Mesodermal cell (in vitro differentiated cells): ENCODE data around the gene DOCK1.

ENCODE experiments used
- H3K27ac ChIP-seq: 2 replicates; pipeline ENCODE4 v1.7.0; 2013; ENCODE audit warnings: mild to moderate bottlenecking, low read depth, low read length, moderate library complexity; ENCODE audit not compliant: severe bottlenecking
- H3K36me3 ChIP-seq: 2 replicates; pipeline ENCODE4 v1.7.1; 2013; ENCODE audit warnings: mild to moderate bottlenecking, low read length, moderate library complexity; ENCODE audit not compliant: control insufficient read depth, insufficient read depth
- H3K4me1 ChIP-seq: one replicate; pipeline ENCODE4 v1.7.1; 2013; ENCODE audit warnings: mild to moderate bottlenecking, low read length; ENCODE audit not compliant: insufficient read depth, control insufficient read depth, poor library complexity, severe bottlenecking
- H3K4me3 ChIP-seq: 2 replicates; pipeline ENCODE4 v1.7.0; 2013; ENCODE audit warnings: low read length, control low read depth, mild to moderate bottlenecking; ENCODE audit not compliant: insufficient read depth, poor library complexity, severe bottlenecking; ENCODE audit errors: extremely low read depth
- H3K9me3 ChIP-seq: 2 replicates; pipeline ENCODE4 v1.7.1; 2013; ENCODE audit warnings: mild to moderate bottlenecking, low read length, moderate library complexity; ENCODE audit not compliant: control insufficient read depth
- WGBS, 2 experiments: methylation state at CpG; one replicate each; pipeline ENCODE4 v1.1.5; 2013; ENCODE audit warnings: missing lambda C conversion rate in 2 of 2; ENCODE audit not compliant: insufficient coverage in 2 of 2; 5-methylcytosine and 5-hydroxymethylcytosine counted together

The DOCK1 gene

GRCh38 chr10:127132451-127132850 lies 227.2 kb downstream of the DOCK1 start:
- no peaks in the 10 kb centered on the region for H3K4me1 ChIP-seq
- H3K9me3 ChIP-seq: no peaks in the 10 kb centered on the region
- H3K4me3 ChIP-seq: no peak overlapping the region
- H3K27ac ChIP-seq: no peak overlapping the region
- 90 to 97% methylated on average over 1 to 7 of the region's 7 CpGs for WGBS, 2 experiments
- H3K36me3 ChIP-seq: peaks cover 50% of the 10 kb centered on the region

DNA sequence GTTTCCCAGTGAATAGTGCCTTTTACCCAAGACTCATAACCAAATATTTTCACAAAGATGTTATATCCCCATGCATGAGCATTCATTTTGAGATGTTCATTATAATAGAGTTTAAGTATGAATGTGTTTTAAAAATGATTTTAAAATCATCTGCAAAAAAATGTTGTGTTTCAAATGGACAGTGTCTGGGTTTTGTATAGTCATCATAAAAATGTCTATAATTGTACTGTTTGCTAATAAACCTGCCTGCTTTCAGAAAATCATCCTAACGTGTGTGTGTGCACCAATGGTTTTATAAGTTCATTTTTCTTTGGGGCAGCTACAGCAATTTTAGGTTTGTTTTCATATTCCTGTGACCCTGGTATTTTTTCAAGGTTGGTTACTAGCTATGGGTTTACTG lies 228.0 kb downstream of the DOCK1 start:
- H3K27ac ChIP-seq: no peak overlapping the region
- no peaks in the 10 kb centered on the region for H3K4me1 ChIP-seq
- WGBS, 2 experiments: no CpG with 5 or more reads among the region's 1 CpG
- H3K4me3 ChIP-seq: no peak overlapping the region
- no peaks in the 10 kb centered on the region for H3K9me3 ChIP-seq
- H3K36me3 ChIP-seq: peaks cover 51% of the 10 kb centered on the region

- no CpG with 5 or more reads among the region's 2 CpGs for WGBS, 2 experiments
- Histone ChIP-seq H3K4me3 (no peak overlapping the region), H3K9me3 (no peaks in the 10 kb centered on the region), H3K27ac (no peak overlapping the region), H3K4me1 (no peaks in the 10 kb centered on the region), H3K36me3 (peaks cover 51% of the 10 kb centered on the region)
These were observed 228.7 kb downstream of the DOCK1 start for GRCh38 chr10:127133672-127134500.

DNA sequence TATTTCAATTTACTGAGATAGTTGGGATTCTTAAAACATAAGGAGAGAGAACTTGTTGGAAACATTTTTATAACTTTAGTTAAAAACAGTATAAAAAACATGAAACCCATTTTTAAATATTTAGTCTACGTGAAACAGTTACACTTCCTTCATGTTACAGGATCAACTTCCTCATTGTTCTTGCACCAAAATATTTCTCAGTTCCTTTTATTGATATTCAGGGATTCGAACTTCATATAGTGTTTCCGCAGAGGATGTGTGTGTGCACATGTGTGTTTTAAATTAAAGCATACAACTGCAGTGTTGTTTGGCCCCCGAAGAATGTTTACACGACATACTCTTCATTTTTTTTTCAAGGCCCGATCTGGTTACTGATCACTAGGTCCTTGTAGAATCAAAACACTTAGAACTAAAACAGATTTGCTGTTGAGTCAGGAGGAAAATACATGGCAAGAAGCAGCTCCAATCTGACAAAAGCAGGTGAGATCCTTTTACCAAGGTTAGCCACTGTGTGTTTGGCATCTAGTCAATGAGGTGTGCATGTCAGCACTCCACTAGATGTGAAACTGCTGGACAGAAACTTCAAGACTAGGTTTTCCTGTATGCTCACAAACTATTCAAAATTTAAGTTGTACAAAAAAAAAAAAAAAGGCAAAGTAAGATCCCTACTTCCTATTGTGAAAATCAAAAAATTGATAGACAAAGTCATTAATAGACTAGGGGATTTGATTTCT lies 230.8 kb downstream of the DOCK1 start:
- no peak overlapping the region for H3K4me3 ChIP-seq
- H3K9me3 ChIP-seq: no peaks in the 10 kb centered on the region
- peaks cover 54% of the 10 kb centered on the region for H3K36me3 ChIP-seq
- H3K27ac ChIP-seq: no peak overlapping the region
- 100% methylated on average over 3 of the region's 6 CpGs; no CpG with 5 or more reads in 1 of the 2 experiments for WGBS, 2 experiments
- H3K4me1 ChIP-seq: no peaks in the 10 kb centered on the region

DNA sequence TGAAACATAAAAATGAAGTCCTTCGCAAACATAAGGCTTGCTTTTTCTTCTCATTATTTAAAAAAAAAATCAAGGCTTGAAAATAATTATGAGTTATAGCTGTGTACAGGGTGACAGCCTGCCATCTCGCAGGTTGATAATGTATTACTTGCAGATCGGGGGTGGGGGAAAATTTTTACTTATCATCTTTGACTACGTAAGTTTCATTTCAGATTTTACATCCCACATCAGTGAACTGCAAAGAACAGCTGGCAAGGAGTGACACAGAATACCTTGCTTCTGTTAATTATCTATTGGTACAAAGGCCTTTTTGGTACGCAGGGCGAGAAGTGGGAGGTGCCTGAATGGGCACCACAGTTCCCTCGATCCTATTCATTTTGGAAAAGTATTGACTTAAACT lies 232.2 kb downstream of the DOCK1 start:
- Histone ChIP-seq H3K4me1 (no peaks in the 10 kb centered on the region), H3K36me3 (peaks cover 50% of the 10 kb centered on the region), H3K9me3 (no peaks in the 10 kb centered on the region), H3K4me3 (no peak overlapping the region), H3K27ac (no peak overlapping the region)
- 93 to 100% methylated on average over 3 of the region's 7 CpGs for WGBS, 2 experiments

GRCh38 chr10:127142136-127142535 lies 236.9 kb downstream of the DOCK1 start:
- Histone ChIP-seq H3K36me3 (peaks cover 39% of the 10 kb centered on the region), H3K4me1 (peaks cover 12% of the 10 kb centered on the region), H3K9me3 (no peaks in the 10 kb centered on the region), H3K4me3 (no peak overlapping the region), H3K27ac (no peak overlapping the region)
- WGBS, 2 experiments: 97 to 100% methylated on average over 3 to 6 of the region's 6 CpGs

DNA sequence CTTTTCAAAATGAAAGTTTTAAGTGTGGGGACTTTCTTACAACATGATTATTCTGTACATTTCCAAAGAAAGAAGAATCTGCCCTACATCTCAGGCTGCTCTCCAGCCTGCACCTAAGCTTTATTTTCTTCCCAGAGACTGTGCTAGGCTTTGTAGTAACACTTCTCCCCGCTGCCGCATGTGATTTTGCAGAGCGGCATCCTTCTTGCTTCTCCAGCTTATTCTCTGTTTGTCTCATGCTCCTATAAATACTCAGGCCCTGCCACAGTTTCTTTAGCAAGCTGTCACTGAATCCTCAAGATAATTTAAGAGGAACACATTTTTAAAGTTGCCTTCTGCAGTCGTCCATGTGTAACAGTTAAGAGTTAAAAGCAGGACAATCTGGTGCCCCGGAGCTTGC lies 237.6 kb downstream of the DOCK1 start:
- WGBS, 2 experiments: 83 to 87% methylated on average over 5 of the region's 5 CpGs
- Histone ChIP-seq H3K4me1 (peaks cover 12% of the 10 kb centered on the region), H3K4me3 (no peak overlapping the region), H3K9me3 (no peaks in the 10 kb centered on the region), H3K36me3 (peaks cover 32% of the 10 kb centered on the region), H3K27ac (no peak overlapping the region)

- Histone ChIP-seq H3K4me1 (peaks cover 25% of the 10 kb centered on the region), H3K4me3 (no peak overlapping the region), H3K36me3 (peaks cover 12% of the 10 kb centered on the region), H3K27ac (no peak overlapping the region), H3K9me3 (no peaks in the 10 kb centered on the region)
- 91 to 94% methylated on average over 5 to 6 of the region's 6 CpGs for WGBS, 2 experiments
These were observed 239.9 kb downstream of the DOCK1 start for GRCh38 chr10:127145173-127145572.

GRCh38 chr10:127146661-127147060 lies 241.4 kb downstream of the DOCK1 start:
- H3K36me3 ChIP-seq: peaks cover 3% of the 10 kb centered on the region
- no peaks in the 10 kb centered on the region for H3K9me3 ChIP-seq
- peaks cover 32% of the 10 kb centered on the region for H3K4me1 ChIP-seq
- H3K27ac ChIP-seq: no peak overlapping the region
- H3K4me3 ChIP-seq: no peak overlapping the region
- WGBS, 2 experiments: 88 to 93% methylated on average over 3 to 5 of the region's 9 CpGs

- Histone ChIP-seq H3K36me3 (peaks cover 3% of the 10 kb centered on the region), H3K9me3 (no peaks in the 10 kb centered on the region), H3K4me1 (peaks cover 39% of the 10 kb centered on the region), H3K4me3 (no peak overlapping the region), H3K27ac (peak overlapping the region; percentile 51)
- 79 to 92% methylated on average over 7 to 8 of the region's 15 CpGs for WGBS, 2 experiments
These were observed 243.1 kb downstream of the DOCK1 start for GRCh38 chr10:127148066-127148932.
